Glomerular visceral epithelial cell (primary cell): ENCODE data around the gene H3-3A.
"Not testable (repeated sequence)": the region's sequence is repeated elsewhere in the genome, so short reads cannot be mapped to it uniquely, and the experiment has no call there.

Experiments
- DNase-seq: peaks from one replicate; pipeline ENCODE4 v3.0.0-alpha.2; 2016; ENCODE audit errors: extremely low spot score

The H3-3A gene

DNA sequence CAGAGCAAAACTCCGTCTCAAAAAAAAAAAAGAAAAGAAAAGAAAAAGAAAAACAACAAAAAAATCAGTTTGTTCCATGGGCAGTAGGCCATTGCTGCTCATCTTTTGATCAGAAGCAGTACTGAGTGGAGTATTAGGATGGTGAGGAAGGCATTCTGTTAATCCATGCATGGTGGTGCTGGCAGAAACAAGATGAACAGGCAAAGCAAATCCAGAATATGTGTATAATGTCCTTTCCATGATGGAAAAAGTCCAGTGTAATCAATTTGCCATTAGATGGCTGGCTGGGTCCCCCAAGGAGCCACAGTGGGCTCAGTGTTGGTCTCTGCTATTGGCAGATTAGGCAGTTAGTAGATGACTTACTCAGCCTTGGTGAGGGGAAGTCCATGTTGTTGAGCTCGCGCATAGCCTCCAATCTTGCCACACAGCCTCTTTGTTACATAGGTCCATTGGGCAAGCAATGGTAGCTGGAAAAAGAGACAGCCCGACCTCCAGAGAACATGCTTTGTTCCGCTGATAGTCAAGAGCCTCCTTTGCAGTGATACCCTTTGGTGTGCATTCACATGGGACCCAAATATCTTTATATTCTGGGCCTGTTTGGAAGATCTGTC lies 23.3 kb downstream of the H3-3A start:
- DNase-seq = no peak

GRCh38 chr1:226086776-226087175 lies 24.3 kb downstream of the H3-3A start:
- no peak for DNase-seq

GRCh38 chr1:226091461-226091860 lies 28.9 kb downstream of the H3-3A start:
- no peak for DNase-seq

DNA sequence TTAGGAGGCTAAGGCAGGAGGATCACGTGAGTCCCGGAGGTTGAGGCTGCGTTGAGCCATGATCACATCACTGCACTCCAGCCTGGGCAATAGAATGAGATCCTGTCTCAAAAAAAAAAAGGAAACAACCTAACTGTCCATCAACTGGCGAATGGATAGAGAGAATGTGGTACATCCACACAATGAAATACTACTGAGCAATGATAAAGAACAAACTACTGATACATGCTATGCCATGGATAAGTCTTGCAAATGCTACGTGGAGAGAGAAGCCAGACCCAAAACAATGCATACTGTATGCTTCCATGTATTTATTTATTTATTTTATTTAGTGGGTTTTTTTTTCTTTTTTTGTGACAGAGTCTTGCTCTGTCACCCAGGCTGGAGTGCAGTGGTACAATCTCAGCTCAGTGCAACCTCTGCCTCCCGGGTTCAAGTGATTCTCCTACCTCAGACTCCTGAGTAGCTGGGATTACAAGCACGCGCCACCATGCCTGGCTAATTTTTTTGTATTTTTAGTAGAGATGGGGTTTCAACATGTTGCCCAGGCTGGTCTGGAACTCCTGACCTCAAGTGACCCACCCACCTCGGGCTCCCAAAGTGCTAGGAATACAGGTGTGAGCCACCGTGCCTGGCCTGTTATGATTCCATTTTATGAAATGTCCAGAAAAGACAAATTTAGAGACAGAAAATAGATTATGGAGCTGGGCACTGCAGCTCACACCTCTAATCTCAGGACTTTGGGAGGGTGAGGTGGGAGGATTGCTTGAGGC lies 29.7 kb downstream of the H3-3A start:
- DNase-seq = not testable (repeated sequence)

- no peak for DNase-seq
These were observed 30.4 kb downstream of the H3-3A start for GRCh38 chr1:226092965-226093364.

- no peak for DNase-seq
These were observed 31.1 kb downstream of the H3-3A start for GRCh38 chr1:226093621-226094020.

DNA sequence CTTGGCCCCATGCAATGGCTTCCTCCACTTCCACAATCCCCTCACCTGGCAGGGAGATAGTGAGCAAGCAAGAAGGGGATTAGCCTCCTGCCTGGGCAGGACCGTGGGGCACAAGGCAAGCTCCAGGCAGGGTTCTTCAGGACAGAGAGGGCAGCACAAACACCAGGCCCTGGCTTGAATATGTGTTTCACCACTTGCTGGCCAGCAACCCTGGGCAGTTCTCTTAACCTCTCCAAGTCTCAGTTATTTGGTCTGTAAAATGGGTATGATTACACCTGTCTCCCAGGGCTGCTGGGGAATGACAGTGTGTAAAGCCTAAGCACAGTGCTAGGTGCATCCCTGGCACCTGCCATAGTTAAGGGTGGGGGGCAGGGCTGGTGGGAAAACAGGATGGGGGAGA lies 31.9 kb downstream of the H3-3A start:
- no peak for DNase-seq

DNA sequence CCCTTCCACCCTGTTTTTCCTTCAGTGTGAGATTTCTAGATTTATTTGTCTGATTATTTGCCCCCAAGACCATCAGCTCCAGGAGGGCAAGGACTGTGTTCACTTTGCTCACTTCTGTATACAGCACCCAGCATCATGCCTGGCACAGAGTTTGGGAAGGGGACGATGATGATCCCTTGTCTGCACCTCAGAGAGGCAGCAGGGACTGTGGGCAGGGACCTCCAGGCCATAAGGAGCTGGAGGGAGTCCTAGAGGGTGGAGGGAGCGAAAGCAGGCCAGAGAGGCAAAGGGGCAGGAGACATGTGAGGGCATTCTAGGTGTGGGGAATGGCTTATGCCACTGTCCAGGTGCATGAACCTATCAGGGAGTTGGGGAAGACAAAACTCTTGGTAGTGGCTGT lies 32.8 kb downstream of the H3-3A start:
- DNase-seq = no peak

- DNase-seq = no peak
These were observed 35.5 kb downstream of the H3-3A start for GRCh38 chr1:226097866-226098625.

DNA sequence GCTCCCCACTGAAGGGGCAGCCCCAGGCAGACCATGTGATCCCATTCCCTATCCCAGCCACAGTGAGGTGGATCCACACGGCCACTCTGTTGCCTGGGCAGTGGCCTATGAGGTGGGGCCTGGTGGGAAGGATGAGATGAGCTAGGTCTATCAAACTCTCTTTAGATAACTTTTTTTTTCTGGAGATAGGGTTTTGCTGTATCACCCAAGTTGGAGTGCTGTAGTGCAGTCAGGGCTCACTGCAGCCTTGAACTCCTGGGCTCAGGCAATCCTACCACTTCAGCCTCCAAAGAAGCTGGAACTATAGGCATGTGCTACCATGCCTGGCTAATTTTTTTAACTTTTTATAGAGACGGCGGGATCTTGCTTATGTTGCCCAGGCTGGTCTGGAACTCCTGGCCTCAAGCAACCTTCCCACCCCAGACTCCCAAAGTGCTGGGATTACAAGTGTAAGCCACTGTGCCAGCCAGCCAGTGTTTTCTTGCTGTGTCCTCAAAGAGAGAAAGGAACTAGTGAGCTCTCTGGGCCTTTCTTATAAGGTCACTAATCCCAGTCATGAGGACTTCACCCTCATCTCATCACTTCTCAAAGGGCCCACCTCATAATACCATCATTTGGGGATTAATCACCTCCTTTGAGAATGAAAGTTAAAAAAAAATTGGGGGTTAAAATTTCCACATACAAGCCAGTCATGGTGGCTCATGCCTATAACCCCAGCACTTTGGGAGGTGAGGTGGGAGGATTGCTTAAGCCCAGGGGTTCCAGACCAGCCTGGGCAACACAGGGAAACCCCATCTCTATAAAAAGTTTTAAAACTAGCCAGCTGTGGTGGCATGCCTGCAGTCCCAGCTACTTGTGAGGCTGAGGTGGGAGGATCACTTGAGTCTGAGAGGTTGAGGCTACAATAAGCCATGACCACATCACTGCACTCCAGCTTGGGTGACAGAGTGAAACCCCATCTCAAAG lies 36.6 kb downstream of the H3-3A start:
- no peak for DNase-seq

GRCh38 chr1:226100436-226101391 lies 38.2 kb downstream of the H3-3A start:
- no peak for DNase-seq

GRCh38 chr1:226104671-226105121 lies 42.2 kb downstream of the H3-3A start:
- DNase-seq = peak; percentile 28

DNA sequence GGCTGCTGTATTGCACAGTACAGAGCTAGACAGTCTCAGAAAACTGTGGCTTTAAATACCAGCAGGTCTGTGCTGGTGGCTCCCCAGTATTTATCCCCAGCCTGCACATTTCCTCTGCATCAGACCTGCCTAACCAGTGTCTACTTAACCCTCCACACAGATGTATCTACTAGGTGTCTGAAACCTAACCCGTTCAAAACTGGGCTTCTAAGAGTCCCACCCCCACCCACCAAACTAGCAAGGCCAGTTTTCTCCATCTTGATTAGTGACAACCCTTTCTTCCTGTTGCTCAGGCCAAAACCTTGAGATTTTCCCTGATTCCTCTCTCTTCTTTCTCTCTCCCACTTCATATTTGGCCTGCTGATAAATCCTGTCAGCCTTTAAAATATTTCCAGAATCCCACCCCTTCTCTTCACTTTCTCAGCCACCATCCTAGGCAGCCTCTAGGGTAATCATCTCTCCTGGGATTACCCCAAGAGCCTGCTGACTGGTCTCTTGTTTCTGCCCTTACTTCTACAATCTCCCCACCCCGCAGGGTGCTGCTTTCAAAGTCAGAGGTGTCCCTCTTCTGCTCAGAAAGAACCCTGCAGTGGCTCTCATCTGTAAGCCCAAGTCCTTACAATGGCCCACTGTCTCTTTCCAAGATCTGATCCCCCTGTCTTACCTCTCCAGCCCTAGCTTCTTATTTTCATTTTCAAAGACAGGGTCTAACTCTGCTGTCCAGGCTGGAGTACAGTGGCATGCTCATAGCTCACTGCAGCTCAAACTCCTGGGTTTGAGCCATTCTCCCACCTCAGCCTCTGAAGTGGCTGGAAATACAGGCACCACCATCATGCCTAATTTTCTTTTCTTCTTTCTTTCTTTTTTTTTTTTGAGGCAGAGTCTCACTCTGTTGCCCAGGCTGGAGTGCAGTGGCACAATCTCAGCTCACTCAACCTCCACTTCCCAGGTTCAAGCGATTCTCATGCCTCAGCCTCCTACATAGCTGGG lies 45.2 kb downstream of the H3-3A start:
- DNase-seq = no peak

DNA sequence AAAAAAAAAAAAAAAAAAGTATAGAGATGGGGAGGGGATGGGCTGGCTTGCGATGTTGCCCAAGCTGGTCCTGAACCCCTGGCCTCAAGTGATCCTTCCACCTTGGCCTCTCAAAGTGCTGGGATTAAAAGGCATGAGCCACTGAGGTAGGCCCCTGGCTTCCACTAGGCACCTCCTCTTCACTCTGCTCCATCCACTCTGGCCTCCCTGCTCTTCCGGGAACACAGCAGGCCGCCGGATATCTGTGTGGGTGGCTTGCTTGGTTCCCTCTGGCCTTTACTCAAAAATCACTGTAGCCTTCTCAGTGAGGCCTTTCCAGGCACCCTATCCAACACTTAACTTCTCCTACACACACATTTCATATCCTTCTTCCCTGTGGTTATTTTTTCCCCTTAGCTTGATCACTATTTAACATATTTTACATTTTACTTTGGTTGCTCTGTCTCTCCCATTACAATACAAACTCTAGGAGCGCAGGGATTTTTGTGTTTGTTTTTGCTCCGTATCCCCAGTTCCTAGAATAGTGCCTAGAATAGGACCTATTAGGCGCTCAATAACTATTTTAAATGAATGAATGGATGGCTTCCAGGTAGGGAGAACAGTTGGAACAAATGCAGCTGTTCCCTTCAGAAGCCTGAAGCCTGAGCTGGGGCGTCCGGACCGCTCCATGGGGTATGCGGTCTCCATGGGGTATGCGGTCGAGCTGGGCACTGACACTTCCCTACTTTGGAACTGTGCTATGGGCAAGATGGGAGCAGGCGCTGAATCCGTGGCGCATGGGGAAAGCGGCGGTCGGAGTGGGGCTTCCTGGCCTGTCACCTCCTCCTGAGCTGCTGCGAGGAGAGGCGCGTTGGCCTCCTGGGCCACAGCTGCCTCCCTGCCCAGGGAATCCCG lies 46.7 kb downstream of the H3-3A start:
- DNase-seq = no peak

GRCh38 chr1:226109829-226110248 lies 47.3 kb downstream of the H3-3A start:
- peak; percentile 88 for DNase-seq

GRCh38 chr1:226110249-226111097 lies 48.0 kb downstream of the H3-3A start:
- DNase-seq = peak; percentile 69
